Transverse colon (tissue), 4 donors: Measurements from ENCODE around the gene SCARB2.

ENCODE experiments used
- POLR2A ChIP-seq: fragments of 450-650 bp; IDR thresholded peaks from one replicate; pipeline ENCODE4 v1.6.1; 2016; ENCODE audit warnings: antibody characterized with exemption, mild to moderate bottlenecking, moderate library complexity
- POLR2AphosphoS5 ChIP-seq, 3 donors: sonication (generic); formaldehyde crosslinking; IDR thresholded peaks; one replicate each; pipeline ENCODE4 v1.6.1; 2016; ENCODE audit warnings: antibody characterized with exemption in 3 of 3
- TF ChIP-seq, protein P1 (sequence below), 5 experiments: fragments of 200-600 bp in 3 of 5; fragments of 450-650 bp in 2 of 5; sonication (generic) in 3 of 5; IDR thresholded peaks; 1 replicate in 2 of 5; 2 replicates in 3 of 5; pipeline ENCODE4 v1.5.1; 2016 to 2017; ENCODE audit warnings: antibody characterized with exemption in 5 of 5, inconsistent platforms in 3 of 5, mild to moderate bottlenecking in 2 of 5, moderate library complexity in 1 of 5

DNA sequence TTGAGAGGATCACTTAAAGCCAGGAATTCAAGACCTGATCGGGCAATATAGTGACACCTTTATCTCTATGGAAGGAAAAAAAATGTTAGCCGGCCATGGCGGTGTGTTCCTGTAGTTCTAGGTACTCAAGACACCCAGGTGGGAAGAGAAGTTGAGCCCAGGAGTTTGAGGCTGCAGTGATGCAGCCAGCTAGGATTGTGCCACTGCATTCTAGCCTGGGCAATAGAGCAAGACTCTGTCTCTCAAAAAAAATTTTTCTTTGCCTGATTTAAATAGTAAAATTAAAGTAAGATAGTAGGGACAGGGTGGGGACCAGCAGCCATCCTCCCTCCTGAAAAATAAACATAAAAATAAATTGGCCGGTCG, 21.0 kb upstream of the SCARB2 start:
- TF ChIP-seq, protein P1, sequence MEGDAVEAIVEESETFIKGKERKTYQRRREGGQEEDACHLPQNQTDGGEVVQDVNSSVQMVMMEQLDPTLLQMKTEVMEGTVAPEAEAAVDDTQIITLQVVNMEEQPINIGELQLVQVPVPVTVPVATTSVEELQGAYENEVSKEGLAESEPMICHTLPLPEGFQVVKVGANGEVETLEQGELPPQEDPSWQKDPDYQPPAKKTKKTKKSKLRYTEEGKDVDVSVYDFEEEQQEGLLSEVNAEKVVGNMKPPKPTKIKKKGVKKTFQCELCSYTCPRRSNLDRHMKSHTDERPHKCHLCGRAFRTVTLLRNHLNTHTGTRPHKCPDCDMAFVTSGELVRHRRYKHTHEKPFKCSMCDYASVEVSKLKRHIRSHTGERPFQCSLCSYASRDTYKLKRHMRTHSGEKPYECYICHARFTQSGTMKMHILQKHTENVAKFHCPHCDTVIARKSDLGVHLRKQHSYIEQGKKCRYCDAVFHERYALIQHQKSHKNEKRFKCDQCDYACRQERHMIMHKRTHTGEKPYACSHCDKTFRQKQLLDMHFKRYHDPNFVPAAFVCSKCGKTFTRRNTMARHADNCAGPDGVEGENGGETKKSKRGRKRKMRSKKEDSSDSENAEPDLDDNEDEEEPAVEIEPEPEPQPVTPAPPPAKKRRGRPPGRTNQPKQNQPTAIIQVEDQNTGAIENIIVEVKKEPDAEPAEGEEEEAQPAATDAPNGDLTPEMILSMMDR (IDR thresholded peaks at IDR 0.05), result no peak
- TF ChIP-seq POLR2A (no peak), POLR2AphosphoS5 (IDR thresholded peaks at IDR 0.05) (no peak)
